K562 (cell line): ENCODE measurements around the gene OSCP1. TPM values are rescaled to one million over a fixed set of nuclear protein-coding genes. Genes with fewer than 3 reads are reported as not detected.

Experiments used
- ATAC-seq: fragments of 200-7000 bp; cut with Tn5 transposase; 3 replicates; pipeline ENCODE4 v1.9.1; 2020; ENCODE audit warnings: moderate library complexity
- BruUV-seq: library from RNA; stranded (reverse); fragments of 400-500 nt; replicated peaks from 2 replicates; lab custom pipeline; 2021; lab: Mats Ljungman, UMichigan
- CTCF ChIA-PET: fragments of 300-600 bp; formaldehyde crosslinking; extraction: SDS; loops from one replicate; lab custom pipeline; 2021; ENCODE audit warnings: low intra/inter-chr PET ratio; lab: Yijun Ruan, JAX
- POLR2A ChIA-PET: fragments of 300-600, 350-650 bp; sonication (Branson Sonifier 250); formaldehyde crosslinking; extraction: SDS; loops from one replicate; lab custom pipeline; 2021; ENCODE audit warnings: antibody characterized with exemption, inconsistent platforms; lab: Yijun Ruan, JAX
- DNase-seq, 4 experiments: peaks; one replicate each; pipeline versions ENCODE4 v3.0.0 to v3.0.0-alpha.2; 2011 to 2018; ENCODE audit warnings: low spot score in 3 of 4, mixed read lengths in 3 of 4; ENCODE audit errors: extremely low read depth in 1 of 4
- FAIRE-seq: peaks from 2 replicates; lab custom pipeline; 2011; peaks lifted over from hg19 to GRCh38; lab: Jason Lieb, UNC
- H2AFZ ChIP-seq: 2 replicates; pipeline ENCODE4 v1.6.0; 2011; ENCODE audit warnings: low read depth, low read length, control low read depth, inconsistent platforms
- H3K27ac ChIP-seq: fragments of 200-600 bp; 3 replicates; pipeline ENCODE4 v1.8.0; 2011; ENCODE audit warnings: low read depth, mild to moderate bottlenecking, control low read depth, inconsistent platforms, low read length, moderate library complexity, mixed read lengths; ENCODE audit errors: extremely low read depth
- H3K27me3 ChIP-seq, 2 experiments: fragments of 300-600 bp in 1 of 2; 2 replicates in 1 of 2; 3 replicates in 1 of 2; pipeline versions ENCODE4 v1.6.0 to v1.8.0; 2011; ENCODE audit warnings: inconsistent platforms in 2 of 2, low read length in 2 of 2, mild to moderate bottlenecking in 1 of 2, mixed read lengths in 1 of 2, moderate library complexity in 1 of 2; ENCODE audit not compliant: control insufficient read depth in 2 of 2, insufficient read depth in 2 of 2
- H3K36me3 ChIP-seq: fragments of 300-600 bp; 3 replicates; pipeline ENCODE4 v1.8.0; 2011; ENCODE audit warnings: mild to moderate bottlenecking, low read length, inconsistent platforms; ENCODE audit not compliant: control insufficient read depth, insufficient read depth
- H3K4me1 ChIP-seq, 2 experiments: fragments of 200-600 bp in 1 of 2; replicated peaks in 1 of 2; 2 replicates in 1 of 2; 3 replicates in 1 of 2; pipeline versions ENCODE4 v1.5.1 to v1.8.0; 2011; ENCODE audit warnings: inconsistent platforms in 2 of 2, low read length in 2 of 2, mild to moderate bottlenecking in 1 of 2, mixed read lengths in 1 of 2, moderate library complexity in 1 of 2; ENCODE audit not compliant: control insufficient read depth in 2 of 2, insufficient read depth in 2 of 2
- H3K4me2 ChIP-seq: 2 replicates; pipeline ENCODE4 v1.6.1; 2011; ENCODE audit warnings: low read length, control low read depth, inconsistent platforms, mixed read lengths; ENCODE audit not compliant: insufficient read depth
- H3K4me3 ChIP-seq: fragments of 200-600 bp; sonication (generic), shearing (Covaris generic); 2 replicates; pipeline ENCODE4 v1.5.1; 2016; ENCODE audit warnings: control low read depth, inconsistent platforms
- H3K79me2 ChIP-seq: fragments of 200-600 bp; 3 replicates; pipeline ENCODE4 v1.8.0; 2011; ENCODE audit warnings: low read length, inconsistent platforms; ENCODE audit not compliant: control insufficient read depth, insufficient read depth
- H3K9ac ChIP-seq, 2 experiments: 2 replicates each; pipeline versions ENCODE4 v1.6.0 to v1.6.1; 2011; ENCODE audit warnings: low read depth in 2 of 2, low read length in 2 of 2, control low read depth in 1 of 2, inconsistent platforms in 1 of 2, mild to moderate bottlenecking in 1 of 2, mixed read lengths in 1 of 2; ENCODE audit not compliant: insufficient read depth in 1 of 2
- H3K9me1 ChIP-seq: one replicate; pipeline ENCODE4 v1.6.0; 2011; ENCODE audit warnings: inconsistent platforms, mild to moderate bottlenecking, low read length, moderate library complexity; ENCODE audit not compliant: control insufficient read depth, insufficient read depth
- H3K9me3 ChIP-seq: replicated peaks from 2 replicates; pipeline ENCODE4 v1.5.1; 2011; ENCODE audit warnings: low read depth, low read length, inconsistent platforms; ENCODE audit not compliant: control insufficient read depth, insufficient read depth
- H4K20me1 ChIP-seq: replicated peaks from 2 replicates; pipeline ENCODE4 v1.6.1; 2011; ENCODE audit warnings: low read length, inconsistent platforms, mixed read lengths; ENCODE audit not compliant: control insufficient read depth, insufficient read depth
- ATF3 ChIP-seq, 2 experiments: fragments of 450-650 bp in 1 of 2; sonication (generic) in 1 of 2; formaldehyde crosslinking in 1 of 2; IDR thresholded peaks in 1 of 2; conservative IDR thresholded peaks in 1 of 2; 2 replicates each; pipeline versions ENCODE4 v1.6.1 to v1.8.1; 2016 to 2023; ENCODE audit warnings: mild to moderate bottlenecking in 2 of 2, moderate library complexity in 2 of 2, inconsistent platforms in 1 of 2, missing genetic modification reagents in 1 of 2
- CEBPG ChIP-seq, 3 experiments: fragments of 200-800 bp in 1 of 3; sonication (Bioruptor generic) in 1 of 3; sonication (generic) in 1 of 3; formaldehyde crosslinking in 1 of 3; IDR thresholded peaks in 2 of 3; conservative IDR thresholded peaks in 1 of 3; 2 replicates each; pipeline versions ENCODE4 v1.6.1 to v1.8.0; 2016 to 2022; ENCODE audit warnings: missing compliant biosample characterization in 2 of 3, missing genetic modification characterization in 2 of 3, mild to moderate bottlenecking in 1 of 3, missing genetic modification reagents in 1 of 3
- SIN3A ChIP-seq, 2 experiments: fragments of 150-350 bp in 1 of 2; IDR thresholded peaks; 2 replicates each; pipeline ENCODE4 v1.6.1; 2011 to 2016; ENCODE audit warnings: borderline replicate concordance in 2 of 2, low read depth in 2 of 2, low read length in 2 of 2, mild to moderate bottlenecking in 2 of 2, moderate library complexity in 2 of 2; ENCODE audit not compliant: control insufficient read depth in 1 of 2
- ZBTB1 ChIP-seq: sonication (generic); formaldehyde crosslinking; IDR thresholded peaks from 2 replicates; pipeline ENCODE4 v1.8.1; 2023; ENCODE audit warnings: missing genetic modification reagents, low read depth, mild to moderate bottlenecking, borderline replicate concordance
- WGBS: fragments of 100-300 bp; shearing (Covaris generic); methylation state at CpG from one replicate; pipeline ENCODE4 v1.1.6; 2016; ENCODE audit warnings: low coverage, mixed read lengths; ENCODE audit not compliant: insufficient coverage; ENCODE audit errors: missing lambda C conversion rate; 5-methylcytosine and 5-hydroxymethylcytosine counted together
- in situ Hi-C: fragments of 300-500 bp; cut with MboI; formaldehyde crosslinking; loops from 4 replicates; pipeline ENCODE4 v1.15.0; 2018; ENCODE audit warnings: inconsistent platforms, mixed read lengths
- intact Hi-C: fragments of 100-400 bp; cut with micrococcal nuclease; formaldehyde crosslinking; loops from 2 replicates; pipeline ENCODE4 v1.14.2; 2022
- polyA plus RNA-seq, 8 experiments: library from polyadenylated mRNA; depleted of rRNA in 4 of 8; stranded (reverse) in 5 of 8; unstranded in 3 of 8; fragments of >200 nt; fragmentation: Nextera tagmentation in 2 of 8; fragmentation: Illumina TruSeq in 1 of 8; extraction: Ambion mirVana in 2 of 8; extraction: Trizol in 1 of 8; gene quantifications; 2 replicates each; pipeline versions ENCODE4 v1.2.1 to v1.2.3, GENCODE V29; 2011 to 2014; ENCODE audit warnings: inconsistent platforms in 1 of 8, missing spikeins in 1 of 8
- total RNA-seq, 7 experiments: library from RNA; depleted of rRNA in 6 of 7; stranded (reverse); fragments of >200 nt in 6 of 7; fragmentation: Illumina TruSeq in 2 of 7; extraction: Trizol in 2 of 7; gene quantifications; 2 replicates each; pipeline versions ENCODE4 v1.2.1 to v1.2.3, GENCODE V29; 2011 to 2021; ENCODE audit warnings: low replicate concordance in 1 of 7

OSCP1 gene
- total and polyA plus RNA-seq, 9 of the 15 experiments (the other 6 are each of a cell fraction or from before 2014, with no cell fraction given), result 0.15 to 0.40 (median 0.33) TPM; not detected in 5

- TF ChIP-seq CEBPG (CRISPR knock-in tag; IDR thresholded peaks at IDR 0.05) (peak; percentile 62; the same call in 1 of the 2 replicates), CEBPG (tag; conservative IDR thresholded peaks at IDR 0.05 in 1 of 2, IDR thresholded peaks at IDR 0.05 in 1 of 2) (0 out of 4 replicates have a peak, but pooled peaks have one; percentile 23 to 25), ATF3 (IDR thresholded peaks at IDR 0.05) (peak; percentile 37; the same call in 1 of the 2 replicates), ATF3 (CRISPR knock-in tag; conservative IDR thresholded peaks at IDR 0.05) (no peak)
Observed at GRCh38 chr1:36382669-36383068, 67.6 kb downstream of the OSCP1 start (continued).

DNA sequence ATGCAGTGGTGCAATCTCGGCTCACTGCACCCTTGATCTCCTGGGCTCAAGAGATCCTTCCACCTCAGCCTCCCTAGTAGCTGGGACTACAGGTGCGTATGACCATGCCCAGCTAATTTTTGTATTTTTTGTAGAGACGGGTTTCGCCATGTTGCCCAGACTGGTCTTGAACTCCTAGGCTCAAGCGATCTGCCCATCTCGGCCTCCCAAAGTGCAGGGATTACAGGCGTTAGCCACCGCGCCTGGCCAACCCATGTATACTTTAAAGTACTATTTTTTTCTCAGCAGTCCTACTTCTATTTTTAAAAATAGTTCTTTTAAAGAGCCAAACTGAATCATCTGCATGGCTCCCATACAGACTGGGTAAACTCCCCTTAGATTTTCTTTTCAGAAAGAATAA lies 68.0 kb downstream of the OSCP1 start:
- Histone ChIP-seq H3K4me3 (no peak overlapping the region), H3K27ac (no peak overlapping the region), H2AFZ (no peak overlapping the region), H3K36me3 (peaks cover 40% of the 10 kb centered on the region), H4K20me1 (peaks cover 24% of the 10 kb centered on the region; the same call in 1 of the 2 replicates), H3K27me3 (no peaks in the 10 kb centered on the region), H3K9ac (no peak overlapping the region), H3K9me1 (peaks cover 7% of the 10 kb centered on the region), H3K79me2 (peaks cover 86% of the 10 kb centered on the region), H3K4me2 (no peak overlapping the region), H3K9me3 (no peaks in the 10 kb centered on the region), H3K4me1 (peaks cover 24 to 26% of the 10 kb centered on the region in 2 experiments)
- CTCF ChIA-PET, result no interaction called here
- ATAC-seq (no peak), FAIRE-seq (no peak), DNase-seq (no peak)
- 93% methylated on average over 9 of the region's 9 CpGs for WGBS
- no TSS peak for BruUV-seq
- intact Hi-C loops (no loop called here), in situ Hi-C loops (no loop called here)
- POLR2A ChIA-PET, result interaction anchor here (0.6 to 9.7 kb wide), 7 partner anchors 13 to 275 kb away, joined by 3 to 315 read pairs (median 4); partner anchors contain the start of genes LSM10 and TRAPPC3
- no peak for TF ChIP-seq SIN3A (IDR thresholded peaks at IDR 0.05; ENCODE audit: borderline replicate concordance in 2 of 2, control insufficient read depth in 1 of 2, low read depth in 2 of 2, low read length in 2 of 2)
- TF ChIP-seq ZBTB1 (CRISPR knock-in tag), result no peak
